Cardiac septum (tissue), 1 donor: Measurements from ENCODE around the gene MYH15. TPM values are rescaled to one million over a fixed set of nuclear protein-coding genes. Genes with fewer than 3 reads are reported as not detected.

Experiments
- DNase-seq: peaks from one replicate; pipeline ENCODE4 v3.0.0-alpha.2; 2020; ENCODE audit warnings: low spot score
- intact Hi-C: fragments of 100-400 bp; cut with DNase I; formaldehyde crosslinking; loops from one replicate; pipeline ENCODE4 v1.14.0; 2022
- total RNA-seq: library from RNA; stranded (reverse); fragmentation: NEBNext Ultra II Directional; extraction: Animal tissue kit (Norgen Biotek cat#: 25700); gene quantifications from one replicate; pipeline ENCODE4 v1.2.1, GENCODE V29; 2021
- donor health status: DM: no; HTN: no; CAD: no.

Gene MYH15
- total RNA-seq, 1 donor from 2014 or later = 0.54 TPM

DNA sequence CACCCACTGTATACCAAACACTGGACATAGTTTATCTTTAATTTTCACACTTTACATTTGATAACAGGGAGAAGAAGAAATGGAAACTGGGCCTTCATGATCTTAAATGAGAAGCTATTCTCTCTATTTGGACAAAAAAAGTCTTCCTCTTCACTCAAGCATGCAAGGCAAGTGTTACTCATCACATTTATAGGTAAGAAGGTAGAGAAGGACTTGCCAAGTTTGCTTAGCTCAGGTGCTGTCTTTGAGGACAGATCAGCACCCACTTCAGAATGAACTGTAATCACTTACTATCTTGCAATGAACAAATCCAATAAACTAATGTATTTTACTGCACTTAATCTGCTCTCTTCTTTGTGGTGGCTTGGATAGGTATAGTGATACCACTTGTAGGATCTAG, 1.1 kb upstream of the MYH15 start:
- intact Hi-C loops = no loop called here

DNA sequence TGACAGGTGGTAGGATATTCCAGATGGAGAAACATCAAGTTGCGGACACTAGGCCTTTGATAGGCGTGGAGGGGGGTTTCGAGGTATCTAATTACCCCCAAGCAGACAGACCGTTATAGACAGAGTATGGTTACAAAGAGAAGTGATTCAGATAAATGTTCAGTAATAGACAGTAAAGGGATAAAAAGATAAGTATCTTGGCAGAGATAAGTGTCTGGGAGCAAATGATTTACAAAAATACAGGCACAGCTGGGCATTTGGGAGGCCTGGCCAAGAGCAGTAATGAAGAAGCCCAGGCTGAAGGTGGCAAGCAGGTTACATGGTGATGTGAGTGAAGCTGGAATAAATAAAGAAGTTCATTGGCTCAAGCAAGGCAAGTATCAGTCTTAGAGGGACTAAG, 659 bp upstream of the MYH15 start:
- intact Hi-C loops = no loop called here
- DNase-seq = no peak

More for the DNA sequence above, 1.1 kb upstream of the MYH15 start:
- no peak for DNase-seq

DNA sequence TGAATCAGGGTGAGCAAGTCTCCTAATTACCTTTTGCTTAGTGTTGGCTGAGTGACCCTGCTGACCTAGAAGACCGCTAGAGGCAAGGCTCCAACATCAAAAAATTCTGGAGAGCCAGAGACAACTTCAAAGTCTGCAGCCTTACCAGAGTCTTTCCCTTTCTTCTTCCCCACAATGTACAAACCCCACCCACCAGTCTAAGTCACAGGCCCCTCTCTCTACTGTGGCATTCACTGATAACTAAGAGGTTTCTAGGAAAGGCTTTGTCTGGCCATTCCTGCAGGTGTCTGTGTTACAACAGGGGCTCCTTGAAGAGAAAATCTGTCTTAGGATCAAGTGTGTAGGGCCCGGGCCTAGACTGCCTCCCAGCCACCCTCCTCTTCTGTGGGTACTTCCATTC, 525 bp downstream of the MYH15 start:
- intact Hi-C loops = no loop called here
- no peak for DNase-seq

DNA sequence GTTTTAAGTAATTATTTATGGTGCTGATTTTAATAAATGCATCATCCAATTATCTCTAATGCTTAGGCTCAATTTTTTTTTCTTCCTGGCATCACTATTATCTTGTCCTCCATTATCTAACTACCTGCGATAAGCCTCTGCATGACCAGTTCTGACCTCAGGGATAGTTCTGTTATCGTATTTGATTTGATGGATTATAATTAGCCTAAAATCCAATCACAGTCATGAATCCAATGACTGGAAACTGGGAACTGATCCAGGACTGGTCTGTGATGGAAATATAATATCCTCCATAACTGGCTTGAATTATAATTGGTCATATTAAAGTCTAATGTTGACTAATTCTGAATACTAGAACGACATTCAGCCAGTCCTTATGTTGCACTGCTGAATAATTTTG, 1.1 kb downstream of the MYH15 start:
- no peak for DNase-seq
- intact Hi-C loops = no loop called here

DNA sequence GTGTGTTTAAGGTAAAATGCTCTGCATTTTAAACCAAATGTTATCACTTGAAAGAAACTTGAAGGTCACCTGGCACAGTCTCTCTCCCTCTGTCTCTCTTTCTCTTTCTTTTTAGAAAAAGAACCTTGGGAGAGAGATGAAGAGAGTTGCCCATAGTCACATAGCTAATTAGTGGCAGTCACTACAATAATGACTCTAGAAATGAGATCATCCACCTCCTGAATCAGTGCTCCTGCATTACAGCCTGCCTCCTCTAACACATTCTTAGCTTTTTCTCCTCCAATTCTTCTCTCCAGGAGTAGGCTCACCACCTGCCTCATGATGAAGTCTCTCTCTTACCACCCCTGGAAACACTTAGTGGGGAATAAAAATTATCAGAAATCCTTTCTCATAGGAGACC, 2.5 kb downstream of the MYH15 start:
- intact Hi-C loops = no loop called here
- no peak for DNase-seq

DNA sequence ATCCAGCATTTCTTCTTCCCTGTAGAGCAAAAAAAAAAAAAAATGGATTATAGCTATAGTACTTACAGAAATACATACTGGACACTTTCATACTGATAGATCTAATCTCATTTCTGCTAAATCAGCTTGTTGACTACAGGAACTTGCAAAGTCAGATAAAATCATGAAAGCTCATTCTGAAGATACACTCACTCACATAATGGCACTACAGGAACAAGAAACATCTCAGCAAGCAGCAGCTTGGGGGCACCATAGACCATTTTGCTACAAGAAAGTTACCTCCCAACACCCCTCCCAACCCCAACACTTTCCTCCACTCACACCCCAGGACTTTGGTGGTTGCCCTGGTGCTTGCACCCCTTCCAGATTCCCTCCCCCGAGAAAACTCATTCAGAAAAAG, 4.6 kb downstream of the MYH15 start:
- intact Hi-C loops = no loop called here
- no peak for DNase-seq

DNA sequence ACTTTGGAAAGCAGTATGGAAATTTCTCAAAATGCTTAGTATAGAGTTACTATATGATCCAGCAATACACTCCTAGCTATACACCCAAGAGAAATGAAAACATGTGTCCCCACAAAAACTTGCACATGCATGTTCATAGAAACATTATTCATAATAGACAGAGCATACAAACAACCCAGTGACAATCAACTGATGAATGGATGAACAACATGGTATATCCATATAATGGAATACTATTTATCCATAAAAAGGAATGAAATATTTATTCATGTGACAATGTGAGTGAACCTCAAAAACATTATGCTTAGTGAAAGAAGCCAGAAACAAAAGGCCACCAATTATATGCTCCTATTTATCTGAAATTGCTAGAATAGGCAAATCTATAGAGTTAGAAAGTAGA, 6.7 kb downstream of the MYH15 start:
- DNase-seq = no peak
- intact Hi-C loops = no loop called here

DNA sequence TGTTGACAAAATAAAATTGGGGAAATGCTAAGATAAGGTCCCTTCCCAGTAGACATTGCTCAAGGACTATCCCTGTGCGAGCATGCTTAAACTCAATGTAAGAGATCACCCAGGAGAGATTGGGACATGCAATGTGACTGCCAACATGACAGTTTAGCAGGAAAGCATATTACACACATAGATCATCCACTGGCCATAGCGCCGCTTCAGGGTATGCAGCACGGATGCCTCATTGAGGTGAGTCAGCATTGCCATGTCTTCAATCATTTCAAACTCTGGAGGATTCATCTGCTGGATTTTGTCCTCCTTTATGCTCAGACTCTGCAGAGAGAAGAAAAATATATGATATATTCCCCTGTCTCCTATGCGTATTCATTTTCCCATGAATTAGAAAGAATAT, 8.9 kb downstream of the MYH15 start:
- intact Hi-C loops = no loop called here
- no peak for DNase-seq

DNA sequence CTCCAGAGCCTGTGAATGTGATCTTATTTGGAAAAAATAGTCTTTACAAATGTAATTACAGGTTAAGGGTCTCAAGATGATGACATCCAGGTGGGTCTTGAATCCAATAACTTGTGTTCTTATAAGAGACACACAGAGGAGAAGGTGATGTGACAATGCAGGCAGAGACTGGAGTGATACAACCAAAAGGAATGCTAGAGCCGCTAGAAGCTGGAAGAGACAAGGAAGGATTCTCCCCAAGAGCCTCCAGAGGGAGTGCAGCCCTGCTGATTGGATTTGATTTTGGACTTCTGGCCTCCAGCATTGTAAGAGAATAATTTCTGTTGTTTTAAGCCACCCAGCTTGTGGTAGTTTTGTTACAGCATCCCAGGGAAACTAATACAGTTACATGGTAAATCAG, 9.7 kb downstream of the MYH15 start:
- intact Hi-C loops = no loop called here

DNA sequence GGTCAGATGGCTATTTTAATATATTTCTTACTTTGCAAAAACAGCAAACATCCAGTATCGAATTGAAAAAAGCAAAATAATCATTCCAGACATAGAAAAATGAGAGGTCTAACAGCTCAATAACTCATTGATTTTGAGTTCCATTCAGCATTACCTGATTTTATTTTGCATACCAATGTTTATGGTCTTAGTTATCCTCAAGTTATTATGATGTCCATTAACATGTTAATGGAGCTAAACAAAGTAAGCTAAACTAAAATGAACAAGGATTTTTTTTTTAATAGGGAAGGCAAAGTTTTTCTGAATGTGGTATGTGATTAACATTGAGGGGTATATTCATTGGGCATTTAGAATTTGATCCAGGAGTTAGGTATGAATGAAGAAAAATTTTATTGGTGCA, 13.1 kb downstream of the MYH15 start:
- intact Hi-C loops = loop anchor here (10.0 kb wide), 1 partner anchor 418 kb away; no protein-coding TSS in a partner anchor
- DNase-seq = no peak

More for the DNA sequence above, 9.7 kb downstream of the MYH15 start:
- DNase-seq = no peak

DNA sequence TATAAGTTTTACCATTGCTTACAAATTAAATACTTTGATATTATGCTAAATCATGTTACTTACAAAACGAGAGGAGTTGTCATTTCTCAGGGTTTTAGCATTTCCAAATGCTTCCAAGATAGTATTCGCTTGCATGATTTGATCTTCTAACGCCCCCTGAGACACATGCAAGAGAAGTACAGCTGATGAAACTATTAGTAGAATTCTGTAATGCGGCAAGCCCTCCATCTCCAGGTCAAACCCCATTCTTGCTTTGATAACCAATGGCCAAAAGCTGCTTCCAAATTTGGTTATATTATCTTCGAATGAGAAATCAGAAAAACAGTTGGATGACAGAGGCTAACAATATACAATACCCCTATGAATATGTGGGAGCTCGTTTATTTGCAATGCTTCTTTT, 14.7 kb downstream of the MYH15 start:
- no peak for DNase-seq
- intact Hi-C loops = loop anchor here (10.0 kb wide), 1 partner anchor 419 kb away; no protein-coding TSS in a partner anchor

DNA sequence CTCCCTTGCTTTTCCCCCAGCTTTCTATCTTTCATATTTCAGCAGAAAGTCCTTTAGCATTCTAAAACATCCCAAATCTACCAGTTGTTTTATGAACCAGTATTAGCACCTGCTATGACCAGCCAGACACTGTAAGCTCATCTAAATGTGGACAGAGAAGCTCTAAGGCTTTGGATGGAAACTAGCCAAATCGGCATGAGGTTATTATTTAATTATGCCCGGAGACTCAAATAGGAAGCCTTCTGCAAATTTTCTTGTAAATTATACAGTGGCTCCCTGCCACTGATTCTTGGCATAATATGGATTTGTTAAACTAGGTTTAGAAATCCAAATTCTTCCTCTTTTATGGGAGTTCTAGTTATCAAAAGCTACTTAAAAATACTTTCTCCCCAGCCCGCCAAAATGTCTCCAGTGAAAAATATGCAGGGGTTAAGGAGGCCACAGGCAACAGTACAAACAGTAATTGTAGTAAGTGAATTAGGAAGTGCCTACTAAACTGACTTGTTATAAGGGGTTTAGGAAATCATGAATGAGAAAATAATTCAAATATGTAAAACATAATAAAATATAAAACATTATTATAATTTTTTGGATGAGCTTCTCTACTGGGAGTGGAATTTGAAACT, 15.4 kb downstream of the MYH15 start:
- intact Hi-C loops = loop anchor here (10.0 kb wide), 1 partner anchor 420 kb away; no protein-coding TSS in a partner anchor
- no peak for DNase-seq

DNA sequence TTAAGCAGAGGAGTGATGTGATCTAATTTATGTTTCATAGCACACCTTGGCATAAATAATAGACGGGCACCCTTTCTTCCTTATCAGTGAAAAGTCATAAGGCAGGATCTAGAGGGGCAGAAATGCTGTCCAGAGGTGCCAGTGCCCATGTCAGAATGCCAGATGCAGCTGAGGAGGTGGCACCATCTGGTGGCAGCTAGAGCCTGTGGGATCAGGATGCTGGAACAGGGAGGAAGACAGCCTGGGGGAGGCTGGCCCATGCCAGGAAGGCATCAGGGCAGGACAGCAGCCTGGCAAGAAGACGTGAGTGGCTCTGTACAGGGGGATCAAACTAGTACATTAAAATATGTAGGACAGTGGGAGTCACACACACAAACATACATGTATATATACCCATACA, 16.5 kb downstream of the MYH15 start:
- intact Hi-C loops = loop anchor here (10.0 kb wide), 1 partner anchor 421 kb away; no protein-coding TSS in a partner anchor

DNA sequence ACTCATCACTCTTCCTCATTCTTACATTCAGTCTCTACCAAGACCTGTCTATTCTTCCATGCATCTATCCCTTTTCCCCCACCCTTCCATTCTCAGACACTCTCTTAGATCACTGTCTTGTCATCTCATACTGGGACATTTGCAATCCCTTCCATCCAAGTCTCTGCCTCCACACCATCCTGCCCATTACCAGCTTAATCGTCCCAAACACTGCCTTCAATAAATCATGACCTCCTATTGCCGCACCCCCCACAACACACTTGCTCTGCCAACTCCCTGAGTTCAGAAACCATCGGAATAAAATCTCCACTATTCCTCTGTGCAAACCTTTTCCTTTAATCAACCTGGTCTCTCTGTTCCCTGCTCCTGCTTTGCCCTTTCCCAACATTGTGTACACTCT, 18.9 kb downstream of the MYH15 start:
- DNase-seq = no peak
- intact Hi-C loops = loop anchor here (10.0 kb wide), 1 partner anchor 423 kb away; no protein-coding TSS in a partner anchor

More for the DNA sequence above, 16.5 kb downstream of the MYH15 start:
- no peak for DNase-seq

DNA sequence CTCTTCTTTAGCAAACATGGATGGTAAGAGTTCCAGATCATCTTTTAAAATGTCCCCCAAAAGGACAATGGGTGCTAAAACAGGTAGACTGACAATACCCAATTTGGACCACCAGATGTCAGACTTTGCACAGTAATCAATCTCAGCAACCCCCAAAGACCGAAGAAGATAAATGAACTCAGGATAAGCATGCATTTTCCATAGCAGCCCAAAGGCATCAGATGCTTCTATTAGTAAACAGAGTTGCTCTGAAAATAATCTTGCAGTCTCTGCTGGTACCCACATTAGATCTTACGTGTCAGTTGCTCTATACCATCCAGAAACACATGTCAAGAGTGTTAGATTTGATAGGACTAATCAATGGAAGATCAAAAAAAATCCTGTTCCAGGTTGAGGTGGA, 20.6 kb downstream of the MYH15 start:
- intact Hi-C loops = loop anchor here (2.0 to 10.0 kb wide), 2 partner anchors 63 to 425 kb away; no protein-coding TSS in a partner anchor
- no peak for DNase-seq

DNA sequence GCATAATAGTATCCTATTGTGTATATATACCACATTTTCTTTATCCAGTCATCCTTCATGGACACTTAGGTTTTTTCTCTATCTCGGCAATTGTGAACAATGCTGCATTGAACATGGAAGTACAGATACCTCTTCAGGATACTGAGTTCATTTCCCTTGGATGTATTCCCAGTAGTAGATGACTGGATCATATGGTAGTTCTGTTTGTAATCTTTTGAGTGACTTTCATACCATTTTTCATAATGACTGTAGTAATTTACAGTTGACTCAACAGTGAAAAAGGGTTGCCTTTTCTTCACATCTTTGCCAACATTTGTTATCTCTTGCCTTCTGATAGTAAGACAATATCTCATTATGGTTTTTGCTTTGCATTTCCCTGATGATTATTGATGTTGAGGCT, 21.8 kb downstream of the MYH15 start:
- DNase-seq = no peak
- intact Hi-C loops = loop anchor here (2.0 kb wide), 1 partner anchor 64 kb away; no protein-coding TSS in a partner anchor

DNA sequence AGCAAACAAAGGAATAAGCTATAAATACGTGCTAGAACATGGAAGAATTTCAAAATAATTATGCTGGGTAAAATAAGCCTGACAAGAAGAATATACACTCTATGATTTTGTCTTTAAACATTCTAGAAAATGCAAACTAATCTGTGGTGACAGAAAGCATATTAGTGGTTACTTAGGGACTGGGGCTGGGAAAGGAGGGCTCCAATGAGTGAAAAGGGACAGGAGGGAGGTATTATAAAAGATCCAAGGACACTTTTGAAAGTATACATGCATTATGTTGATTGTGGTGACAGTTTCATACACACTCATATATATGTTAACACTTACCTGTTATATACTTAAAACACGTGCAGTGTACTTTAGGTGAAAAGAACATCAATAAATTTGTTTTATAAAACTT, 23.0 kb downstream of the MYH15 start:
- no peak for DNase-seq
- intact Hi-C loops = no loop called here

DNA sequence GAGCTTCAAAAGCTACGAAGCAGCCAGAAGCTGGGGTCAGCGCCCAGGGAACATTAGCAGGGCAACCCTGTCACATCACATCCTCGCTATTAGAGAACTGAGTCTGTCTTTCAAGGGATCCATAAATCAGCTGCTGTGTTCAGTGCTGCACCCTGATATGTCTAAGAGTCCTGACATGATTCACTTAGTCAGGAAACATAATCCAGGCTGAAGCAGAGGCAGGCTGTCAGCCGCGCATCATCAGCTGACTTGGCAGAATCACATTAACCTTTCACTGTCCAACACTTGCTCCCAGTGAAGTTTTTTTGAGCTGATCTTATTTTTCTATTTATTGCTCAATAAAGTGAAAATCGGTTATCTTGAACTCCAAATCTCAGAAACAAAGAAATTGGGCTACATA, 23.5 kb downstream of the MYH15 start:
- DNase-seq = no peak
- intact Hi-C loops = no loop called here

DNA sequence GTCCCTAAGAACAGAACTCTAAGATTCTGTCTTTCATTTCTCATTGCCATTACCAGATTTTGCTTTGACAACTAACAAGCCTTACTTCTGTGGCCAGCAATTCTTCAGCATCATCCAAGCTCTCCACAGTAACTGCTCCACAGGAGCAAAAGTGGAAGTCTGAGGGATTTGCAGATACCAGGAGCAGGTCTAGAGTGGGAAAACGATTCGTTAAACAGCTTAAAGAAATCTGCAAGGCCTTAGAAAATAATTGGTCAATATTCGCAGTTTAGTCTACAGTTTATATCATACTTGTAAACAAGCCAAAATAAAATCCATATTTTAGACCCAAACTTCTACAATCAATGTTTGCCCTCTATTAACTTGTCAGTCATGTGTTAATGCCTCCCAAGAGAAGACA, 24.1 kb downstream of the MYH15 start:
- no peak for DNase-seq
- intact Hi-C loops = no loop called here

DNA sequence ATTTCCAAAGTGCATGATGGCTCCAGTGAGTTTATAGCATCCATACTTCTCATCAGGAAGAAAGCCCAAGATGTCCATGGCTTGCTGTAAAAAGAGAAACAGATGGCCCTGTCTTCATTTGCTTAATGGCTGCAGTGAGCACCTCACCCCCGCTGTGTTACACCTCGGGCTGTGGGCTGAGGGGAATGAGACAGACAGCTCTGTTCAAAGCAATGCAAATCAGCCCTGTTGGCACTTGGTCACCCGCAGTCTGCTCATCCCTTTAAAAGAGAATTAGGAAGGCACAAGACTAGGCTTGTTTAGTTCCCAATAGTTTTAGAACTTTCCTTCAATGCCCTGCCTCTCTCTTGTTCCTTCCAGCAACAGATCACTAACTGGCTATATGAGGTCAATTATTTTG, 25.2 kb downstream of the MYH15 start:
- intact Hi-C loops = no loop called here
- no peak for DNase-seq

DNA sequence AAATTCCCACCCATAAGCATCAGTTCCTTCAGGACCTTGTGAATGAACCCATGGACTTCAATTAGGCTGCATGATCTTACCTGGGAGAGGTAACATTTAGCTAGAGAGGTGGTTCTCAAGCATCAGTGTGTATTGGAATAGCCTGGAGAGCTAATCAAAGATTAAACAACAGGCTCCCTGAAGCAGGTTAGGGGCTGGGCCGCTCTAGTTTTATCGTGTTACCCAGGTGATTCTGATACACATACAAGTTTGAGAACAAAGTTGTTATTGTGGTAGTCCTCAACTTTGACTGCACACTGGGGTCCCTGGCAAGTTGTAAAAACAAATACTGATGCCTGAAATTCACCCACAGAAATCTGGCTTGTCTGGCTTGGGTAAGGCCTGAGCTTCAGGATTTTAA, 31.2 kb downstream of the MYH15 start:
- intact Hi-C loops = no loop called here

More for the DNA sequence above, 31.2 kb downstream of the MYH15 start:
- DNase-seq = no peak
